ENCODE data around the gene NOL6.
"Not testable (repeated sequence)": the region's sequence is repeated elsewhere in the genome, so short reads cannot be mapped to it uniquely, and the experiment has no call there.

- TF ChIP-seq CTCF (IDR thresholded peaks at IDR 0.05); ESRRA (CRISPR knock-in tag; IDR thresholded peaks at IDR 0.05; ENCODE audit: borderline replicate concordance); USF1 (CRISPR knock-in tag; IDR thresholded peaks at IDR 0.05); E2F5 (CRISPR knock-in tag; IDR thresholded peaks at IDR 0.05); JUN (CRISPR knock-in tag; IDR thresholded peaks at IDR 0.05); E2F1 (CRISPR knock-in tag; IDR thresholded peaks at IDR 0.05); NR3C1 (CRISPR knock-in tag; conservative IDR thresholded peaks at IDR 0.05; ENCODE audit: low read depth): not testable (repeated sequence)
These were observed 49.2 kb downstream of the NOL6 start for GRCh38 chr9:33424492-33424891.

Measured in WTC11 (cell line).